ENCODE data around the gene CDH23.

DNA sequence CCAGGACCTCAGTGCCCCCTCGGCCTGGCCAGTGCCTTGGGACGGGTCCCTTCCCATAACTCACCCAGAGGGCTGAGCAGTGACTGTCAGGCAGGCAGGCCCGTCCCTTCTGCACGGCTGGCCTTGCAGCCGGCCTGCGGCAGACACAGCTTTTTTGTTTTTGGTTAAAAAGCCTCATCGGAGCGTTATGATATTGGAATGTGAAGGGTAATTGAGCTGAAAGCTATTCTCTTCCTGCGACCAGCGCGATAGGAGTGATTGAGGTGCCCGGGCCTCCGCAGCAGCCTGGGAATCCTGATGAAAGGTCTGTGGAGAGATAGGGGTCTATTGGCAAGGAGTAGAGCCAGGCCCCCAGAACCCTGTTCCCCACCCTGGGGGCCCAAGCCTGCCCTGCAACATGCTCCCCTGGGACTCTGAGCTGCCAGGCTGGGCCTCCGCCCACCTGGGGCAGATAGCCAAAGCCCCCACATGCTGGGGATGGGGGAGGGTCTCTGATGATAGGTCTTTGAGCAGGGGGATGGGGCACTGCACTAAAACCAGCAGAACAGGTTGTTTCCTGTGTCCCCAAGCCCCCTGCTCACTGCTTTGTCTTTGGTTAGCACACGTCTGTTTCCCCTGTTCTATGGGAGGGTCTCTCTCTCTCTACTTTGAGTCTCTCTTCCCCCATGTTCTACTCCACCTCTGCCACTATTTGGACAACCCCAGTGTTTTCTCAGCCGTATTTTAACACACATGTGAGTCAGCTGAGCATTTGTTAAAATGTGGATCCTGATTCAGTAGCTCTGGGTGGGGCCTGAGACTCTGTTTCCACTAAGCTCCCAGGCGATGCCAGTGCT is 131.9 kb downstream of the CDH23 start:
- TF ChIP-seq, protein P1, sequence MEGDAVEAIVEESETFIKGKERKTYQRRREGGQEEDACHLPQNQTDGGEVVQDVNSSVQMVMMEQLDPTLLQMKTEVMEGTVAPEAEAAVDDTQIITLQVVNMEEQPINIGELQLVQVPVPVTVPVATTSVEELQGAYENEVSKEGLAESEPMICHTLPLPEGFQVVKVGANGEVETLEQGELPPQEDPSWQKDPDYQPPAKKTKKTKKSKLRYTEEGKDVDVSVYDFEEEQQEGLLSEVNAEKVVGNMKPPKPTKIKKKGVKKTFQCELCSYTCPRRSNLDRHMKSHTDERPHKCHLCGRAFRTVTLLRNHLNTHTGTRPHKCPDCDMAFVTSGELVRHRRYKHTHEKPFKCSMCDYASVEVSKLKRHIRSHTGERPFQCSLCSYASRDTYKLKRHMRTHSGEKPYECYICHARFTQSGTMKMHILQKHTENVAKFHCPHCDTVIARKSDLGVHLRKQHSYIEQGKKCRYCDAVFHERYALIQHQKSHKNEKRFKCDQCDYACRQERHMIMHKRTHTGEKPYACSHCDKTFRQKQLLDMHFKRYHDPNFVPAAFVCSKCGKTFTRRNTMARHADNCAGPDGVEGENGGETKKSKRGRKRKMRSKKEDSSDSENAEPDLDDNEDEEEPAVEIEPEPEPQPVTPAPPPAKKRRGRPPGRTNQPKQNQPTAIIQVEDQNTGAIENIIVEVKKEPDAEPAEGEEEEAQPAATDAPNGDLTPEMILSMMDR (IDR thresholded peaks at IDR 0.05; ENCODE audit: low read length), result no peak
- no peak for TF ChIP-seq EZH2phosphoT487 (IDR thresholded peaks at IDR 0.05; ENCODE audit: low read length)
- TF ChIP-seq EZH2 (optimal IDR thresholded peaks at IDR 0.05; ENCODE audit: low read depth, low read length), result no peak

All from MM.1S (cell line).